Psoas muscle (tissue), 8 donors: ENCODE results near the gene STK39. TPM values are rescaled to one million over a fixed set of nuclear protein-coding genes. Genes with fewer than 3 reads are reported as not detected.

Source experiments
- ATAC-seq, 4 donors: fragments of 200-7000 bp; cut with Tn5 transposase; one replicate each; pipeline ENCODE4 v1.9.1; 2020; ENCODE audit warnings: moderate library complexity in 3 of 4, mild to moderate bottlenecking in 2 of 4
- DNase-seq, 2 donors: peaks; one replicate each; pipeline ENCODE4 v3.0.0-alpha.2; 2020
- H3K27ac ChIP-seq: fragments of 200-600 bp; one replicate; pipeline ENCODE4 v1.8.0; 2022
- H3K27me3 ChIP-seq, 3 donors: fragments of 200-600 bp in 1 of 3; one replicate each; pipeline versions ENCODE4 v1.6.1 to v1.8.0; 2013 to 2022; ENCODE audit warnings: low read length in 2 of 3, mild to moderate bottlenecking in 2 of 3, moderate library complexity in 1 of 3; ENCODE audit not compliant: insufficient read depth in 3 of 3
- H3K36me3 ChIP-seq, 2 donors: fragments of 200-600 bp in 1 of 2; one replicate each; pipeline versions ENCODE4 v1.6.1 to v1.8.0; 2013 to 2022; ENCODE audit warnings: low read depth in 1 of 2, mild to moderate bottlenecking in 1 of 2, moderate library complexity in 1 of 2; ENCODE audit not compliant: insufficient read depth in 1 of 2
- H3K4me1 ChIP-seq: fragments of 200-600 bp; one replicate; pipeline ENCODE4 v1.8.0; 2022
- H3K4me3 ChIP-seq: fragments of 200-600 bp; one replicate; pipeline ENCODE4 v1.8.0; 2022; ENCODE audit warnings: mild to moderate bottlenecking
- H3K9me3 ChIP-seq: fragments of 200-600 bp; one replicate; pipeline ENCODE4 v1.8.0; 2022
- WGBS, 3 donors: extraction: QIAGEN DNeasy Blood & Tissue Kit; methylation state at CpG; one replicate each; pipeline versions ENCODE4 v1.1.6 to v1.1.7; 2013; 5-methylcytosine and 5-hydroxymethylcytosine counted together
- intact Hi-C, 2 donors: fragments of 100-400 bp; cut with DNase I; formaldehyde crosslinking; loops; one replicate each; pipeline versions ENCODE4 v1.11.0 to v1.14.2; 2022
- polyA plus RNA-seq, 3 donors: library from polyadenylated mRNA; stranded (reverse); fragments of 200-250 nt; gene quantifications; one replicate each; pipeline ENCODE4 v1.2.3, GENCODE V29; 2013
- total RNA-seq, 4 donors: library from RNA; stranded (reverse); fragmentation: NEBNext Ultra II Directional in 2 of 4; extraction: Animal tissue kit (Norgen Biotek cat#: 25700) in 2 of 4; gene quantifications; one replicate each; pipeline versions ENCODE4 v1.2.1 to v1.2.4, GENCODE V29; 2021 to 2023
- TF ChIP-seq, protein P1 (sequence below): fragments of 200-600 bp; IDR thresholded peaks from one replicate; pipeline ENCODE4 v1.8.0; 2022; ENCODE audit warnings: antibody characterized with exemption
- donor health status: healthy with polysubstance abuse.
- donor health status: DM: no; HTN: no; CAD: no; lungs with moderate emphysema.
- donor health status: Bipolar disorder and iron deficiency.
- donor health status: healthy.
- donor health status: DM: yes; HTN: yes; CAD: no.
- donor health status: DM: no; HTN: no; CAD: no.
- donor health status: DM: no; HTN: no; CAD: no.
- donor health status: DM: yes; HTN: yes; CAD: no.

Gene STK39
- total and polyA plus RNA-seq, 7 donors: 2.3 to 10.0 (median 4.9) TPM

DNA sequence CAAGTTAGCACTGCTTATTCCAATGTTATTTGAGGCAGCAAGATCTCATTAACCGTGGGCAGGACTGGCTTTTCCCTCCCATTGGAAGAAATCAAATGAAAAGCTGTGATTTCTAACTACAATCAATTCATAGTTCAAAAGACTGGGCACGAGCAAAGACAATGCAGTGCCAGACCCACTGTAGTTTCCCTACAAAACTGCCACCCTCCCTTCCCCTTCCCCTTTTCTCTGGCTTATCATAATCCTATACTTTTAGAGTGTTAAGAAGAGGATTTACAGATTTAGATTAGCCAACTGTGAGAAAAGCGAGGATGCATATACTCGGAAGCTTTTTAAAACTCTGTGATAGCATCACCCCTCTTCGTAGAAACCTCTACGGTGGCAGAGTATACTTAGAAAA is 260.4 kb downstream of the STK39 start:
- H3K36me3 ChIP-seq: no peaks in the 10 kb centered on the region
- no peak for ATAC-seq
- H3K27ac ChIP-seq: no peak overlapping the region
- H3K4me1 ChIP-seq: no peaks in the 10 kb centered on the region
- TF ChIP-seq, protein P1, sequence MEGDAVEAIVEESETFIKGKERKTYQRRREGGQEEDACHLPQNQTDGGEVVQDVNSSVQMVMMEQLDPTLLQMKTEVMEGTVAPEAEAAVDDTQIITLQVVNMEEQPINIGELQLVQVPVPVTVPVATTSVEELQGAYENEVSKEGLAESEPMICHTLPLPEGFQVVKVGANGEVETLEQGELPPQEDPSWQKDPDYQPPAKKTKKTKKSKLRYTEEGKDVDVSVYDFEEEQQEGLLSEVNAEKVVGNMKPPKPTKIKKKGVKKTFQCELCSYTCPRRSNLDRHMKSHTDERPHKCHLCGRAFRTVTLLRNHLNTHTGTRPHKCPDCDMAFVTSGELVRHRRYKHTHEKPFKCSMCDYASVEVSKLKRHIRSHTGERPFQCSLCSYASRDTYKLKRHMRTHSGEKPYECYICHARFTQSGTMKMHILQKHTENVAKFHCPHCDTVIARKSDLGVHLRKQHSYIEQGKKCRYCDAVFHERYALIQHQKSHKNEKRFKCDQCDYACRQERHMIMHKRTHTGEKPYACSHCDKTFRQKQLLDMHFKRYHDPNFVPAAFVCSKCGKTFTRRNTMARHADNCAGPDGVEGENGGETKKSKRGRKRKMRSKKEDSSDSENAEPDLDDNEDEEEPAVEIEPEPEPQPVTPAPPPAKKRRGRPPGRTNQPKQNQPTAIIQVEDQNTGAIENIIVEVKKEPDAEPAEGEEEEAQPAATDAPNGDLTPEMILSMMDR: no peak
- no peak overlapping the region for H3K4me3 ChIP-seq
- WGBS, 3 donors: 92 to 95% (median 95%) methylated on average over 6 of the region's 6 CpGs
- DNase-seq: no peak
- intact Hi-C loops: no loop called here
- H3K9me3 ChIP-seq: no peaks in the 10 kb centered on the region
- no peaks in the 10 kb centered on the region for H3K27me3 ChIP-seq

DNA sequence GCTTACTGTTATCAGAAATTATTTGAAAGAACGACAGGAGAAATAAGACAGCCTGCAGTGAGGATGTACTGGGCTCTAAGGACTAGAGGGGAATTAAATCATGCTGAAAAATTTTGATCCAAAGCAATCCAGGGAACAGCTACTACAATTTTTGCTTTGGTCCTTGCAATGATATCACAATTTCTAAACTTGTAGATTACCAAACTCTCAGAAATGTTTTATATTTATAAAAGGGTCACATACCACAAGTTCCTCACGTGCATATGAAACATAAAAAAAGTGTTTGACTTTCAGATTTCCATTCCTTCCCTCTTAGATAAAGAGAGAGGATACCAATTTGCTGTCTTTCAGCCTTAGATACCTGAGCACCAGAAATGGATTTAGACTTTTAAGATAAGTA is 261.2 kb downstream of the STK39 start:
- Histone ChIP-seq H3K4me3 (no peak overlapping the region), H3K27me3 (no peaks in the 10 kb centered on the region), H3K9me3 (no peaks in the 10 kb centered on the region), H3K36me3 (no peaks in the 10 kb centered on the region), H3K27ac (no peak overlapping the region), H3K4me1 (no peaks in the 10 kb centered on the region)
- DNase-seq (no peak), ATAC-seq (no peak)
- intact Hi-C loops: no loop called here
- 85 to 87% (median 87%) methylated on average over 2 of the region's 2 CpGs for WGBS, 3 donors
- TF ChIP-seq, protein P1: no peak

- intact Hi-C loops: no loop called here
- Histone ChIP-seq H3K27ac (no peak overlapping the region), H3K4me1 (no peaks in the 10 kb centered on the region), H3K27me3 (no peaks in the 10 kb centered on the region), H3K36me3 (no peaks in the 10 kb centered on the region), H3K4me3 (no peak overlapping the region), H3K9me3 (no peaks in the 10 kb centered on the region)
- ATAC-seq: no peak
- WGBS, 3 donors: 94 to 97% (median 94%) methylated on average over 5 of the region's 5 CpGs
- TF ChIP-seq, protein P1: no peak
- no peak for DNase-seq
These were observed 265.4 kb downstream of the STK39 start for GRCh38 chr2:167981945-167982344.

- intact Hi-C loops: no loop called here
These were observed 267.0 kb downstream of the STK39 start for GRCh38 chr2:167980439-167980838.

DNA sequence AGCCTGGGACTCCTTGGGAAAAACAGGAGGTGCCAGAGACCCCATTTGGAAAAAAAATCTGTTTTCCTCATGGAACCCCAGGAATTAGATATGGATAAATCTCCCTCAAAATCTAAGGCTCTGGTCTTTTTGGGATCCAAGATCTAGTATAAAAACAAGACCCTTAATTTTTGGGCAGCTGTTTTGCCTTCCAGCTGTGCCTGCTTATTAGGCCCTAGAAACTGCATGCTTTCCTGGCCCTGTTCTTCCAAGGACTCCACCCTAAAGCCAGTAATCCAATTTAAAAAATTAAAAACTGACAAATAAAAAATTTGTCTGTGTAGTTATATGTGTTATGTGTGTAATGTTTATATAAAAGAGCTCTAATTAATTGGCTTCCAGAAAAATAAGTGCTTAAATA is 274.6 kb downstream of the STK39 start:
- no peak overlapping the region for H3K27ac ChIP-seq
- intact Hi-C loops: no loop called here
- TF ChIP-seq, protein P1: no peak
- no peak overlapping the region for H3K4me3 ChIP-seq
- H3K4me1 ChIP-seq: no peaks in the 10 kb centered on the region
- ATAC-seq (no peak), DNase-seq (no peak)
- peaks cover 7% of the 10 kb centered on the region for H3K9me3 ChIP-seq
- H3K36me3 ChIP-seq: no peaks in the 10 kb centered on the region
- H3K27me3 ChIP-seq: no peaks in the 10 kb centered on the region

More at GRCh38 chr2:167980439-167980838, 267.0 kb downstream of the STK39 start:
- Histone ChIP-seq H3K9me3 (no peaks in the 10 kb centered on the region), H3K27me3 (no peaks in the 10 kb centered on the region), H3K27ac (no peak overlapping the region), H3K36me3 (no peaks in the 10 kb centered on the region), H3K4me1 (no peaks in the 10 kb centered on the region), H3K4me3 (no peak overlapping the region)
- TF ChIP-seq, protein P1: no peak
- DNase-seq: no peak
- WGBS, 3 donors: 82 to 84% (median 83%) methylated on average over 4 of the region's 4 CpGs
- ATAC-seq: no peak
